HG03442 (cell line): ENCODE measurements around the gene GIMAP6.
"Not testable (repeated sequence)": the region's sequence is repeated elsewhere in the genome, so short reads cannot be mapped to it uniquely, and the experiment has no call there.

Experiments used
- ATAC-seq: cut with Tn5 transposase; IDR thresholded peaks from one replicate; pipeline ENCODE4 v1.9.1; 2021; ENCODE audit warnings: mild to moderate bottlenecking, moderate library complexity; ENCODE audit not compliant: unreplicated experiment

Gene GIMAP6

GRCh38 chr7:150586785-150587152, 45.4 kb downstream of the GIMAP6 start:
- ATAC-seq: no peak

GRCh38 chr7:150586068-150586784, 46.0 kb downstream of the GIMAP6 start:
- ATAC-seq: no peak

GRCh38 chr7:150585199-150585598, 47.0 kb downstream of the GIMAP6 start:
- ATAC-seq: no peak

GRCh38 chr7:150580638-150581394, 51.4 kb downstream of the GIMAP6 start:
- no peak for ATAC-seq

GRCh38 chr7:150579979-150580637, 52.1 kb downstream of the GIMAP6 start:
- not testable (repeated sequence) for ATAC-seq
